Liver (tissue), 9 donors: ENCODE measurements around the gene MSMB. TPM values are rescaled to one million over a fixed set of nuclear protein-coding genes. Genes with fewer than 3 reads are reported as not detected.
A peak's percentile ranks its signal among the peaks of the same experiment; 100 is the strongest.

Experiments used
- DNase-seq: peaks from one replicate; pipeline ENCODE4 v3.0.0-alpha.2; 2017; ENCODE audit warnings: low spot score
- H3K27ac ChIP-seq, 2 donors: one replicate each; pipeline ENCODE4 v1.7.0; 2013; ENCODE audit warnings: inconsistent platforms in 2 of 2, low read length in 2 of 2, control low read depth in 1 of 2, low read depth in 1 of 2, mild to moderate bottlenecking in 1 of 2
- H3K27me3 ChIP-seq, 4 donors: one replicate each; pipeline versions ENCODE4 v1.6.1 to v1.7.0; 2013; ENCODE audit warnings: low read length in 3 of 4, inconsistent platforms in 1 of 4, mild to moderate bottlenecking in 1 of 4, moderate library complexity in 1 of 4; ENCODE audit not compliant: control insufficient read depth in 4 of 4, insufficient read depth in 4 of 4
- H3K36me3 ChIP-seq, 4 donors: one replicate each; pipeline versions ENCODE4 v1.6.1 to v1.7.0; 2013; ENCODE audit warnings: low read length in 3 of 4, mild to moderate bottlenecking in 3 of 4, low read depth in 1 of 4, moderate library complexity in 1 of 4; ENCODE audit not compliant: control insufficient read depth in 4 of 4, insufficient read depth in 3 of 4
- H3K4me1 ChIP-seq, 4 donors: one replicate each; pipeline versions ENCODE4 v1.6.1 to v1.7.0; 2013; ENCODE audit warnings: low read length in 3 of 4, mild to moderate bottlenecking in 3 of 4, moderate library complexity in 1 of 4; ENCODE audit not compliant: control insufficient read depth in 4 of 4, insufficient read depth in 4 of 4
- H3K4me3 ChIP-seq, 3 donors: one replicate each; pipeline versions ENCODE4 v1.6.1 to v1.7.0; 2013; ENCODE audit warnings: low read length in 3 of 3, control low read depth in 1 of 3, low read depth in 1 of 3, mild to moderate bottlenecking in 1 of 3
- H3K9ac ChIP-seq, 2 donors: one replicate each; pipeline ENCODE4 v1.7.0; 2013; ENCODE audit warnings: low read length in 2 of 2, mild to moderate bottlenecking in 2 of 2, moderate library complexity in 2 of 2, control low read depth in 1 of 2, low read depth in 1 of 2
- H3K9me3 ChIP-seq, 4 donors: one replicate each; pipeline versions ENCODE4 v1.6.1 to v1.7.0; 2013; ENCODE audit warnings: low read length in 3 of 4; ENCODE audit not compliant: control insufficient read depth in 4 of 4
- ATF3 ChIP-seq: IDR thresholded peaks from 2 replicates; pipeline ENCODE4 v1.6.1; 2016; ENCODE audit warnings: antibody characterized with exemption
- EGR1 ChIP-seq, 2 donors: IDR thresholded peaks; 2 replicates each; pipeline ENCODE4 v1.6.1; 2016 to 2018; ENCODE audit warnings: antibody characterized with exemption in 2 of 2, low read depth in 2 of 2
- FOXA1 ChIP-seq: IDR thresholded peaks from 2 replicates; pipeline ENCODE4 v1.6.1; 2016; ENCODE audit warnings: antibody characterized with exemption
- FOXA2 ChIP-seq: IDR thresholded peaks from 2 replicates; pipeline ENCODE4 v1.6.1; 2016; ENCODE audit warnings: antibody characterized with exemption
- GABPA ChIP-seq, 2 donors: IDR thresholded peaks in 1 of 2; conservative IDR thresholded peaks in 1 of 2; 2 replicates each; pipeline ENCODE4 v1.6.1; 2016; ENCODE audit warnings: antibody characterized with exemption in 2 of 2, mild to moderate bottlenecking in 1 of 2, moderate library complexity in 1 of 2
- HNF4A ChIP-seq, 2 donors: conservative IDR thresholded peaks; 2 replicates each; pipeline ENCODE4 v1.6.1; 2016; ENCODE audit warnings: antibody characterized with exemption in 2 of 2, mild to moderate bottlenecking in 2 of 2
- HNF4G ChIP-seq: IDR thresholded peaks from 2 replicates; pipeline ENCODE4 v1.6.1; 2016; ENCODE audit warnings: antibody characterized with exemption
- JUND ChIP-seq, 2 donors: IDR thresholded peaks; 2 replicates each; pipeline ENCODE4 v1.6.1; 2016; ENCODE audit warnings: antibody characterized with exemption in 2 of 2
- NR2F2 ChIP-seq: IDR thresholded peaks from 2 replicates; pipeline ENCODE4 v1.6.1; 2016; ENCODE audit warnings: antibody characterized with exemption
- RAD21 ChIP-seq, 2 donors: IDR thresholded peaks; 2 replicates each; pipeline ENCODE4 v1.6.1; 2016; ENCODE audit warnings: antibody characterized with exemption in 2 of 2, mild to moderate bottlenecking in 2 of 2
- RXRA ChIP-seq, 2 donors: IDR thresholded peaks; 2 replicates each; pipeline ENCODE4 v1.6.1; 2017 to 2018; ENCODE audit warnings: antibody characterized with exemption in 2 of 2, mild to moderate bottlenecking in 1 of 2
- SP1 ChIP-seq: IDR thresholded peaks from 2 replicates; pipeline ENCODE4 v1.6.1; 2018; ENCODE audit warnings: antibody characterized with exemption, mild to moderate bottlenecking
- TAF1 ChIP-seq: conservative IDR thresholded peaks from 2 replicates; pipeline ENCODE4 v1.6.1; 2016; ENCODE audit warnings: antibody characterized with exemption, mild to moderate bottlenecking
- YY1 ChIP-seq: IDR thresholded peaks from 2 replicates; pipeline ENCODE4 v1.6.1; 2016; ENCODE audit warnings: antibody characterized with exemption, mild to moderate bottlenecking
- ZBTB33 ChIP-seq: IDR thresholded peaks from 2 replicates; pipeline ENCODE4 v1.6.1; 2016; ENCODE audit warnings: antibody characterized with exemption
- WGBS: extraction: QIAGEN DNeasy Blood & Tissue Kit; methylation state at CpG from one replicate; pipeline ENCODE4 v1.1.7; 2013; 5-methylcytosine and 5-hydroxymethylcytosine counted together
- polyA plus RNA-seq, 2 donors: library from polyadenylated mRNA; stranded (reverse) in 1 of 2; unstranded in 1 of 2; fragments of 200-250 nt in 1 of 2; fragments of >200 nt in 1 of 2; fragmentation: Nextera tagmentation in 1 of 2; extraction: Ambion mirVana in 1 of 2; gene quantifications; one replicate each; pipeline versions ENCODE4 v1.2.1 to v1.2.3, GENCODE V29; 2013 to 2015
- total RNA-seq, 2 donors: library from RNA; depleted of rRNA; stranded (reverse); fragments of >200 nt; gene quantifications; one replicate each; pipeline ENCODE4 v1.2.3, GENCODE V29; 2014
- TF ChIP-seq, protein P1 (sequence below): fragments of 150-350 bp; IDR thresholded peaks from 2 replicates; pipeline ENCODE4 v1.5.1; 2017; ENCODE audit warnings: improper control_type of control experiment, low read depth, low read length; ENCODE audit not compliant: missing input control
- TF ChIP-seq, protein P2 (sequence below): IDR thresholded peaks from 2 replicates; pipeline ENCODE4 v1.6.1; 2016; ENCODE audit warnings: antibody characterized with exemption, mild to moderate bottlenecking
- TF ChIP-seq, protein P3 (sequence below): IDR thresholded peaks from 2 replicates; pipeline ENCODE4 v1.6.1; 2016; ENCODE audit warnings: antibody characterized with exemption
- donor health status: healthy.
- donor health status: healthy.
- donor health status: healthy.
- donor health status: healthy.
- donor health status: healthy.

MSMB gene
- total and polyA plus RNA-seq, 4 donors, result not detected

- Histone ChIP-seq H3K36me3 (no peaks in the 10 kb centered on the region), H3K9ac (peak overlapping the region; percentile 63 to 98), H3K4me3 (peak overlapping the region; percentile 81 to 85 (median 84)), H3K27ac (peak overlapping the region; percentile 90 to 91), H3K27me3 (no peaks in the 10 kb centered on the region), H3K9me3 (no peaks in the 10 kb centered on the region), H3K4me1 (peaks cover 7 to 73% (median 56%) of the 10 kb centered on the region in 4 donors)
- TF ChIP-seq TAF1 (no peak), YY1 (peak; percentile 22)
- WGBS, result 2% methylated on average over 6 of the region's 6 CpGs
- no peak for DNase-seq
Measured at GRCh38 chr10:46029461-46030030, 16.5 kb downstream of the MSMB start.

DNA sequence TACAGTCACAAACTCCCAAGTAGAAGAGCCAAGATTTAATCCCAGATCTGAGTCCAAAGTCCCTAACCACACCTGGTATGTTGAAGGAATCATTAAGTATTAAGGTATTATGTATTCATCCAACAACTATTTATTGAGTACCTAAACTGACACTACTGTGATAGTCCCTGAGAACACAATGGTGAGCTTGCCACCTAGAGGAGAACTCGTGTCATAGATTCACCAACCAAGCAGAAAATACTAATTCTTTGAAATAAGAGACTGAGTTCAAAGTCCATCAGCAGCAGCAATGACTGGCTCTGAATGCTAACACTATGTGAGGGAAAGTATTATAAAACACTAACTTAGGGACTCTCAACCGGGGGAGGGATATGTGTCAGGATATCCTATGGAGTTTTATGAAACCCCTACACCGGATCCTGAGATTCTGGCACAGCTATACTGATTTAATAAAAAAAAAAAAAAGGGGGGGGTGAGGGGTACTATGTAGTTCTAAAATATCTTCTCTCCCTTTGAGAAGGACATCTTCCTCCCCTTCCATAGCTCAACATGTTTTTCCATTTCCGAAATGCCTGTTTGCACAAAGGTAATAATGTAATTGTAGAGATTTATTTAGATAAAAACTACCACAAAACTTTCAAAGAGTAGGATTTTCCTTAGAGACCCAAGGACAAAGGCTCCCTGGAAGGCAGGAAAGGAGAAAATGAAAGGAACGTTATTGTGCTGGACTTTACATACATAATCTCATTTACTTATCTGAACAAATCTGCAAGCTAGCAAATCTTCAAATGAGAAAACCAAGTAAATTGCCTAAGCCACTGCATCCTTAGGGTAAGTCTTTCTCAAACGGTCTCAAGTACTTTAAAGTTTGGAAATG is 17.2 kb downstream of the MSMB start:
- no peaks in the 10 kb centered on the region for H3K36me3 ChIP-seq

More for the DNA sequence above, 17.2 kb downstream of the MSMB start:
- WGBS, result 6% methylated on average over 6 of the region's 6 CpGs
- H3K4me1 ChIP-seq, result peaks cover 4 to 80% (median 63%) of the 10 kb centered on the region in 4 donors
- no peaks in the 10 kb centered on the region for H3K27me3 ChIP-seq
- H3K9me3 ChIP-seq, result no peaks in the 10 kb centered on the region
- TF ChIP-seq GABPA (IDR thresholded peaks at IDR 0.05 in 1 of 2, conservative IDR thresholded peaks at IDR 0.05 in 1 of 2), result peak in 1 of 2 donors; percentile 64
- peak; percentile 95 to 97 for TF ChIP-seq HNF4A (conservative IDR thresholded peaks at IDR 0.05)
- peak; percentile 24 for TF ChIP-seq FOXA1
- TF ChIP-seq SP1, result peak; percentile 86
- TF ChIP-seq, protein P1, sequence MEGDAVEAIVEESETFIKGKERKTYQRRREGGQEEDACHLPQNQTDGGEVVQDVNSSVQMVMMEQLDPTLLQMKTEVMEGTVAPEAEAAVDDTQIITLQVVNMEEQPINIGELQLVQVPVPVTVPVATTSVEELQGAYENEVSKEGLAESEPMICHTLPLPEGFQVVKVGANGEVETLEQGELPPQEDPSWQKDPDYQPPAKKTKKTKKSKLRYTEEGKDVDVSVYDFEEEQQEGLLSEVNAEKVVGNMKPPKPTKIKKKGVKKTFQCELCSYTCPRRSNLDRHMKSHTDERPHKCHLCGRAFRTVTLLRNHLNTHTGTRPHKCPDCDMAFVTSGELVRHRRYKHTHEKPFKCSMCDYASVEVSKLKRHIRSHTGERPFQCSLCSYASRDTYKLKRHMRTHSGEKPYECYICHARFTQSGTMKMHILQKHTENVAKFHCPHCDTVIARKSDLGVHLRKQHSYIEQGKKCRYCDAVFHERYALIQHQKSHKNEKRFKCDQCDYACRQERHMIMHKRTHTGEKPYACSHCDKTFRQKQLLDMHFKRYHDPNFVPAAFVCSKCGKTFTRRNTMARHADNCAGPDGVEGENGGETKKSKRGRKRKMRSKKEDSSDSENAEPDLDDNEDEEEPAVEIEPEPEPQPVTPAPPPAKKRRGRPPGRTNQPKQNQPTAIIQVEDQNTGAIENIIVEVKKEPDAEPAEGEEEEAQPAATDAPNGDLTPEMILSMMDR, result peak; percentile 80
- peak; percentile 81 for TF ChIP-seq YY1
- TF ChIP-seq FOXA2, result no peak
- TF ChIP-seq, protein P2, sequence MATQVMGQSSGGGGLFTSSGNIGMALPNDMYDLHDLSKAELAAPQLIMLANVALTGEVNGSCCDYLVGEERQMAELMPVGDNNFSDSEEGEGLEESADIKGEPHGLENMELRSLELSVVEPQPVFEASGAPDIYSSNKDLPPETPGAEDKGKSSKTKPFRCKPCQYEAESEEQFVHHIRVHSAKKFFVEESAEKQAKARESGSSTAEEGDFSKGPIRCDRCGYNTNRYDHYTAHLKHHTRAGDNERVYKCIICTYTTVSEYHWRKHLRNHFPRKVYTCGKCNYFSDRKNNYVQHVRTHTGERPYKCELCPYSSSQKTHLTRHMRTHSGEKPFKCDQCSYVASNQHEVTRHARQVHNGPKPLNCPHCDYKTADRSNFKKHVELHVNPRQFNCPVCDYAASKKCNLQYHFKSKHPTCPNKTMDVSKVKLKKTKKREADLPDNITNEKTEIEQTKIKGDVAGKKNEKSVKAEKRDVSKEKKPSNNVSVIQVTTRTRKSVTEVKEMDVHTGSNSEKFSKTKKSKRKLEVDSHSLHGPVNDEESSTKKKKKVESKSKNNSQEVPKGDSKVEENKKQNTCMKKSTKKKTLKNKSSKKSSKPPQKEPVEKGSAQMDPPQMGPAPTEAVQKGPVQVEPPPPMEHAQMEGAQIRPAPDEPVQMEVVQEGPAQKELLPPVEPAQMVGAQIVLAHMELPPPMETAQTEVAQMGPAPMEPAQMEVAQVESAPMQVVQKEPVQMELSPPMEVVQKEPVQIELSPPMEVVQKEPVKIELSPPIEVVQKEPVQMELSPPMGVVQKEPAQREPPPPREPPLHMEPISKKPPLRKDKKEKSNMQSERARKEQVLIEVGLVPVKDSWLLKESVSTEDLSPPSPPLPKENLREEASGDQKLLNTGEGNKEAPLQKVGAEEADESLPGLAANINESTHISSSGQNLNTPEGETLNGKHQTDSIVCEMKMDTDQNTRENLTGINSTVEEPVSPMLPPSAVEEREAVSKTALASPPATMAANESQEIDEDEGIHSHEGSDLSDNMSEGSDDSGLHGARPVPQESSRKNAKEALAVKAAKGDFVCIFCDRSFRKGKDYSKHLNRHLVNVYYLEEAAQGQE, result no peak
- TF ChIP-seq, protein P3, sequence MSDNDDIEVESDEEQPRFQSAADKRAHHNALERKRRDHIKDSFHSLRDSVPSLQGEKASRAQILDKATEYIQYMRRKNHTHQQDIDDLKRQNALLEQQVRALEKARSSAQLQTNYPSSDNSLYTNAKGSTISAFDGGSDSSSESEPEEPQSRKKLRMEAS, result no peak
- TF ChIP-seq JUND (IDR thresholded peaks at IDR 0.05), result peak in 1 of 2 donors; percentile 32
- TF ChIP-seq HNF4G, result peak; percentile 82
- TF ChIP-seq TAF1, result peak; percentile 55
- peak; percentile 31 for TF ChIP-seq ATF3
- peak; percentile 88 for TF ChIP-seq ZBTB33
- no peak for TF ChIP-seq NR2F2
- TF ChIP-seq EGR1 (IDR thresholded peaks at IDR 0.05; ENCODE audit: low read depth in 2 of 2), result peak in 1 of 2 donors; percentile 11
- peak; percentile 92 to 95 for TF ChIP-seq RAD21 (IDR thresholded peaks at IDR 0.05)
- peak; percentile 55 to 68 for TF ChIP-seq RXRA (IDR thresholded peaks at IDR 0.05)
- peak overlapping the region; percentile 81 to 85 (median 84) for H3K4me3 ChIP-seq
- peak overlapping the region; percentile 90 to 91 for H3K27ac ChIP-seq
- H3K9ac ChIP-seq, result peak overlapping the region; percentile 63 to 98
- no peak for DNase-seq
